NCI-H1694 treated with DMSO at 0.1 percent for 48 hours (cell line): ENCODE measurements around the gene DCUN1D2.

Source experiments
- DNase-seq: peaks from one replicate; lab custom pipeline; 2025; lab: John Stamatoyannopoulos, UW

DCUN1D2 gene

DNA sequence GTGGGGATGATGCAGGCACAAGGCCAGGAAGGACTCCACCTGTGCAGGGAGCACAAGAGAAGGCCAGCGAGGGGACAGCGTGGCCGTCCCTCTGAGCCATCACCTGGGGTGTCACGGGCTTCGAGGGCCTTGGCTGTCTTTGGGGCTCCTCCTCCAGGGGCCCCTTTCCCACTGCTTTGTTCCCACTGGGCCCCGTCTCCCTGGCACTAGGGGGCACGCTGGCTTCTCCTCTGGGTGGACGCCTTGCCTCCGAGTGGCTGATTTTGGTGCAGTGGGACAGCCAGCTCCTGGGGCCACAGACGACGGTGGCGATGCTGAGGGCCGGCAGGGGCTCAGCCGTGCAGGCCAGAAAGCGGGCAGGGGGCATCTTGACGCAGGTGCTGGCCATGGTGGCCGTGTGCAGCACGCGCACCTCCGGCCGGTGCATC is 83.4 kb downstream of the DCUN1D2 start:
- DNase-seq = no peak

- DNase-seq = no peak
These were observed 84.0 kb downstream of the DCUN1D2 start for GRCh38 chr13:113406321-113407102.
